ENCODE results near the gene NAALADL2.
"Not testable (repeated sequence)": the region's sequence is repeated elsewhere in the genome, so short reads cannot be mapped to it uniquely, and the experiment has no call there.

NAALADL2 gene

DNA sequence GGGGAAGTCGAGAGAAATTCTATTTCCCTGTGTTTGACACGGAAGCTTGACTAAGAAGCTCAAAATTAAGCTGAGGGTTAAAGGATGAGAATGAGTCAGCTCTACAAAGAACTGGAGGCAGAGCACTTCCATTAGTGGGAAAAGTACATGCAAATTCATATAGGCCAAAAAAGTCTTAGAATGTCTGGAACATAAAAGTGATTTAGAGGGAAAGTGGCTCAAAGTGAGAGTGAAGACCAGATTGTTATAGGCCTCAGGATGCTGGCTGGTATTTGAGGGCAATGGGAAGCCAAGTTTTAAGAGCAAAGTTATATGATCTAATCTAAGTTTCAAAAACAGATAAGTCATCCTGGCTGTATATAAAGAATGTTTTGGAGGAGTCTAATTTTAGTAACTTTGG is 857.3 kb downstream of the NAALADL2 start:
- in situ Hi-C loops (cut with MboI; ENCODE audit: low sequenced_read_pairs): no loop called here

DNA sequence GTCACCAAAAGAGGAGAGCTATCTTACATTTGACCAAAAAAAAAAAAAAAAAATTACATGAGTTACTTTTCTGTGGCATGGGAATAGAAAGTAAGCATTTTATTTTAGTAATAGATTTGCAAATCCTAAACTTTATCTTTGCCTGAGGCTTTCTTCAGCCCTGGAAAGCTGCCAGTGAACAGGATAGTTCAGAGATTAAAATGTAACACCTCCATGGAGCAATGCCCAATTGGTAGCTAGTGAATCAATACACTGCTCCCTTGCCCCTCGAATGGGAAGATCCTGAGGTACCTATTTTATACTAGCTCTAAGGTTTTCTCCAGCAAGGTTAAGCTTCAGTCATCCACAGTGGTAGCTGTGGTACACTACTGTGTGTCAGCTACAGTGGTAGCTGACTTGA is 867.1 kb downstream of the NAALADL2 start:
- in situ Hi-C loops (cut with MboI; ENCODE audit: low sequenced_read_pairs): no loop called here

DNA sequence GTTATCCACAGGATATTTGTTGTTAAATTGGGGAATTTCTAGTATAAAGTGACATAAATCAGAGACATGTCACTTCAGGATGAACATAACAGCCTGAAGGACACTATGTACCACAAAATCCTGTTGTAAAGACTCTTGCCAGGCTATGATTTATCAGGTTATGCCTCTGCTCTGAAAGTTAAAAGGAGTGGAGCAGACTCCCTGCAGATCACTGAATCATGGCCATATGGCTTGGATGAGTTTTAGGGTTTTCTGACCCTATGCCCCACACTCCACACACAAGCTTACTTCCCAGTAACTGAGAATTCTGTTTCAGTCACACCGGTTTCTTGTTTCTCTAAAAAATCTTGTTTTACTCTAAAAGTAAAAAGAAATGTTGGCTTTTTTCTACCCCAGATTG is 869.4 kb downstream of the NAALADL2 start:
- in situ Hi-C loops (cut with MboI; ENCODE audit: low sequenced_read_pairs): no loop called here

DNA sequence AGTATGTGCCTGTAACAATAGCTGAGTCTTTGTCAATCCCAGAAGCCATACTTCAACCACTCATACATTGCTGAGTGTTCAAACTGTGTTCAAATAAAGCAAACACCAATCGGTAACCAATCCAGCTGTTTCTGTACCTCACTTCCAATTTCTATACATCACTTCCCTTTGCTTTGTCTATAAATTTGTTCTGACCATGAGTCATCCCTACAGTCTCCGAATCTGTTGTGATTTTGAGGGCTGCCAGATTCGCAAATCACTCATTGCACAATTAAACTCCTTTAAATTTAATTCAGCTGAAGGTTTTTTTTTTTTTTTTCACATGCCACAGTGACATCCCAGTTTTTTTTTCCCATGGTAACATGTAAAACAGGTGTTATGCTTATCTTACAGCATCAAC is 870.3 kb downstream of the NAALADL2 start:
- in situ Hi-C loops (cut with MboI; ENCODE audit: low sequenced_read_pairs): no loop called here

DNA sequence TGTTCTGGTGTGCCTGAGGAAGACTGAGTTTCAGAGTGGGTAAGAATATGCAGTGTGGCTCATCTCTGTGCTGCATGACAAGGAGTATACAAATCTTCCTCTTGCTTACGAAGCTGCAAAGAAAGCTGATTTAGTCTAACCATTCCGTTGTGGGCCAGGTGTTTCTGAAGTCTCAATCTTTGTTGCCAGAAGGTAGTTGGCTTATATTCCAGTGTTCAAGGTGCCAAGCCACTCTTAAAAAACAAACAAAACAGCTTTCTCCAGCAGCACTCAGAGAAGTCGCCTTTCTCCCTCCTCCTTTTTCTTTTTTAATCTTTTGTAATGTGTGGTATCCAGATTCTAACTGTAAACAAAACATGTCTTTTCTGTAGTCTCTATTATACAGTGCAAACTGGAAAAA is 872.4 kb downstream of the NAALADL2 start:
- in situ Hi-C loops (cut with MboI; ENCODE audit: low sequenced_read_pairs): no loop called here

DNA sequence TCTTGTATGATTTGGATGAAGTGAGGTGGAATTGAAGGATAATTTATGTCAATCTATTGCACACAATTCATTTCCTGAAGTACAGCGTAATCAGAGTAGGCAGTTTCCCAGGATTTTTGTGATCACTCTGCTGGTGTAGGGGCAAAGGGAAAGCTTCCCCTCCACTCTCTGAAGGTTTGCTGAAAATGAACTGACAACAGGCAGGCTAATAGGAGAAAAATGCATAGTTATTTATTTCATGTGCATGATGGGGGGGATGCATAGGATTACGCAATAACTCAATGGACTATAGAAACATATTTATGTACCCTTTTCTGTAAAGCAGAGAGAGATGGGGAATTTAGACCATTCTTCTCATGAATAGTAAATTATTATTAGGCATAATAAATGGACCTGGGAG is 872.9 kb downstream of the NAALADL2 start:
- in situ Hi-C loops (cut with MboI; ENCODE audit: low sequenced_read_pairs): no loop called here

DNA sequence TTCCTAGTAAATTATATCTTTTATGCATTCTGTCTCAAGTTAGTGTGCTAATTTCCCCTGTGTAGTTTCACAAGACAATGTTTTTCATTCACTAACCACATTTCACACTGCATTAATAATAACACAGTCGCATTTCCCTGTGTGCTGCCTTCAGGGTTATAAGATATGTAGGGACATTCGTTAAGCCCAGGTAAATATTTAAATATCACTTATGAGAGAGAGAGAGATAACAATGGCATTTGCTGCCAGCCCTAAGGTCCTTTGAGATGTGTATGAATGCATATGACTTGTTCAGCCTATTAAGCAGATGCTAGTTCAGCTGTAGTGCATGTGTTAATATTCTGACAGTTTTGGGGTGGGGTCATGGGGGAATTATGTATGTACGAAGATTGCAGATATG is 876.7 kb downstream of the NAALADL2 start:
- in situ Hi-C loops (cut with MboI; ENCODE audit: low sequenced_read_pairs): no loop called here

DNA sequence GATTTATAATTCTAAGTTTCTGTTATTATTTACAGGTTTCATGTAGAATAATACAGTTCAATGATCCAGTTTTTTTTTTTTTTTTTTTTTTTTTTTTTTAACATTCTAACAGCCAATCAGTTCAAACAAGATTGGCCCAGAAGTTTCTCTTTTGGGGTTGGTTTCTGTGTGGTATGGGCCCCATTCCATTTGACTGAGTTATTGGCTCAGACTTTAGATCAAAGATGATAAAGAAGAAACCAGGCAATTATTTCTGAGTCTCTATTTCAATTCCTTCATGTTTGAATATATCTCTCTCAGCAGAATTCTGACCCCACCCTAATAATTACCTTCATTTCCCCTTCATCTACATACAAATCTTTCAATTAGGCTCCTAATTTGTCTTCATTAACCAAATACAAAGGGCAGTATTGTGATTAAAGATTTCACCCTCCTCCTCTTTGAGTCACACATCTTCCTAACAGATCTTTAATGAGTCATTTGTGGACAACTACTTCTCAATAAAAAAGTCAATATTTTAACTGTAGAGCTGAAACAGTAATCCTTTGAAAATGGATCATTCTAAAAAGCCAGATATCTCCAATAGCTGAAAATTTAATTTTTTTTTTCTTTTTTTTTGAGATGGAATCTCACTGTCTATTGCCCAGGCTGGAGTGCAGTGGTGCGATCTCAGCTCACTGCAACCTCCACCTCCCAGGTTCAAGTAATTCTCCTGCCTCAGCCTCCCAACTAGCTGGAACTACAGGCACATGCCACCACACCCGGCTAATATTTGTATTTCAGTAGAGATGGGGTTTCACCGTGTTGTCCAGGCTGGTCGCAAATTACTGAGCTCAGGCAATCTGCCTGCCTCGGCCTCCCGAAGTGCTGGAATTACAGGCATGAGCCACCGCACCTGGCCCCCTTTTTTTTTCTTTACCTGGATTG is 878.8 kb downstream of the NAALADL2 start:
- in situ Hi-C loops (cut with MboI; ENCODE audit: low sequenced_read_pairs): no loop called here

DNA sequence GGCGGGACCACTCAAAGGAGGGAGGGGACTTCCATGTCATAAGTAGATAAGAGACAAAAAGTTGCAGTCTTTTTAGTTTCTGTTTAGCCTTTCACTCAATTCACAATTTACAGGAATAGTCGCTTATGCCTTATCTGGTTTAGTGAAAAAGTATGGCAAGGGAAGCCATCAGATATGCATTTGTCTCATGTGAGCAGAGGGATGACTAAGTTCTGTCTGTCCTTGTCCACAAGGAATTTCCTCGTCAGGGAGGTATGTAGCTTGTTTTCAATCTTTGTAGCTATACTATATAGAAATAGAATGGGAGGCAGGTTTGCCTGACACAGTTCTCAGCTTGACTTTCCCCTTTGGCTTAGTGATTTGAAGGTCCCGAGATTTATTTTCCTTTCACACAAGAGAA is 882.8 kb downstream of the NAALADL2 start:
- in situ Hi-C loops (cut with MboI; ENCODE audit: low sequenced_read_pairs): no loop called here

DNA sequence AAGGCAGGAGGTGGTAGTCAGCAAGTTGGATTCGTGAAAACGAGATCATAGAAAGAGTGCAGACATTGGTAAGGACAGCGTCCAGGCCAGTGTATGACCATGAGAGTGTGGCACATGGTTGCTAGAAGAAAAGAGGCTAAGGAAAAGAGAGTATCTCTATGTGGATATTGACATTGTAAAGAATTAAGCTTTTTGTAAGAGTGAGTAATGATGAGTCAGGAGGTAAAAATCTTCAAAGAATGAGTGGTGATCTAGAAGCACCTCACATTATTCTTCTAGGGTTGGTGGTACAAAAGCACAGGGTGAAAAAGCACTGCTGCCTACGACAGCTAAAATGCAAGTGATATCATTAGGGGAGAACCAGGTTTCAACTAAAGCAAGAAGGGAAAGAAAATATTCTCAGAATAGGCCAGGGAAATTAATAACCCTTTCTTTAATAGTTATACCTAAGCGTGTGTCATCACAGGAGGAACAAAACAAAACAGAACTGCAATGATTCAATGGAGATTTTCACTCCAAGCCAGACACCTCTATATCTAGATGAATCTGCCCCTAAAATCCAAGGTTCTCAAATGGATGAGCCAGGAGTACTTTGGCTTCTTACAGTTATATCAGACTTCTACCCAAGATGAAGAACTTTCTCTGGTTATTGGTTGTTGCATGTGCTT is 884.7 kb downstream of the NAALADL2 start:
- in situ Hi-C loops (cut with MboI; ENCODE audit: low sequenced_read_pairs): no loop called here

DNA sequence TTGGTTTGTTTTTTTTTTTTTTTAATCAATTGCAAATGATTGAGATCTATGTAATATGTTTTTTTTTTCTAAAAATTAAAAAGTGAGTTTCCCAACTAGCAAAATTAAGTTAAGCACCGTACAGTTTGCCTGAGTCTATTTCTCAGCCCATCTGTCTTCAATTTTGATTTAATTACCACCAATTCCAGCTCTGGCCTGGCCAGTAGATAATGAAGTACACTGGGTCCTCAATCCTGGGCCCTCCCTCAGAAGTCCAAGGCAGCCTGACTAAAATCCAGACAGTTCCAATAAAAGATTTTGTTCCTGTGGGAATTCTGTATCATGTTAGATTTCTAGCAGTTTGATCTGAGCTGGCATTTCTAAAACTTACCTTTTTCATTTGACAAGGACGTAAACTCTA is 887.2 kb downstream of the NAALADL2 start:
- in situ Hi-C loops (cut with MboI; ENCODE audit: low sequenced_read_pairs): no loop called here

DNA sequence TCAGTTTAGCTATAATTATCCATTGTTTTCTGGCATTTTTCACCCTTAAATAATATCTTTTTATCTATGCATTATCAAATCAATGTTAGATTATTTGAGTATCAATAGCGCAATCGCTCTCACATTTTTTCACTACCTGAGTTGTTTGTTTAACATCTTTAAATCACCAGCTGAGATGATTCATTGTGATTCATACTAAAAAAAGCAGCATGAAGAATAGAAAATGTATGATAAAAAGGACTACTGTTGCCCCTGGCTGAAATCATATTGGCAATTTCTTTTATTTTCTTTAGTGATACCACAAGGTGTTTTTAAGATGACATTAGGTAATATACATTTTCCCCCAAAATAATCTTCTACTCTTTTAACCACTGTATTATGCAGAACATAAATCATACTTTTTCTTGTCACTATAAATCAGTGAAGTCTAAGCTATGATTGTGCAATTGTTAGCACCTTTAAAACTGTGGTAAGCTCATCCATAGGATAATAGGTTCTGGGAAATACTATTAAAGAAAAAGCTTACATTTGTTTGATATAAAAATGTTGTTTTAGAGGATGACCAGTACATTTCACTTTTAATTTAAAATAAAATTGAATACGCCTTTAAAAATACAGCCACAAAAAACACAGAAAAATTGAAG is 889.1 kb downstream of the NAALADL2 start:
- in situ Hi-C loops (cut with MboI; ENCODE audit: low sequenced_read_pairs): no loop called here

DNA sequence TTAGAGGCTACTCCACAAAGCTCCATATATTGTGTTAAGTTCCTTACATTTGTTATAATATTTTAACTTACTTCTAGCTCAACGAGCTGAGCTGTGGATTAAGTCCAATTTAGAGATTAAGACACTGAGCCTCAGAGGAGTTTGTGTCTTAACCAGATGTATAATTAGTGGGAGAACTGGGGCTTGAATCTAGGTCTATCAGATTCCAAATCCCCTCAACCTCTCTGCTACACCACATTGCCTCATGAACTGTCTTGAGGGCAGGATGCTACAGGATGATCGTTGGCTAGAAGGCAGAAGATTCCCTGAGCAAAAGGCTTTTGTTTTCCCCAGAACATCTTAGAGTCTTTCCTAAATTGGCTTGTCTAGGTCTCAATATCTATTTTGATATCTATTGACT is 890.8 kb downstream of the NAALADL2 start:
- in situ Hi-C loops (cut with MboI; ENCODE audit: low sequenced_read_pairs): no loop called here

DNA sequence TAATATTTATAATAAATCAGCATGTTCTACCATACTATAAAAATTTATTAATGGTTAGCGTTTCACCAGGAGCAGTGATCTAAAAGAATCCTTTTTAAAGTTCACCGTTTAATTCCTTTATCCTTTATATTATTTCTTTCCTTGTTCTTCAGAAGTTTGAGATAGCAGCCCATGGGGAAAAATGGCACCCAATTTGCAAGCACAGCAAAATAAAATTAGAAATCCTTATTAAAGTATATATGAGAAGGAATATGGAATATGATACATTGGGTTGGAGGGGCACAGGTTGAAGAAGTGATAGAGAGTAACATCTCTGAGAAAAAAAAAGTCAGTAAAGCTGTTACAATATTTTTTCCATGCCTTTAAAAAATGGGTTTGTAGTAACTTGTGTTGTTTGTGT is 892.0 kb downstream of the NAALADL2 start:
- in situ Hi-C loops (cut with MboI; ENCODE audit: low sequenced_read_pairs): no loop called here

DNA sequence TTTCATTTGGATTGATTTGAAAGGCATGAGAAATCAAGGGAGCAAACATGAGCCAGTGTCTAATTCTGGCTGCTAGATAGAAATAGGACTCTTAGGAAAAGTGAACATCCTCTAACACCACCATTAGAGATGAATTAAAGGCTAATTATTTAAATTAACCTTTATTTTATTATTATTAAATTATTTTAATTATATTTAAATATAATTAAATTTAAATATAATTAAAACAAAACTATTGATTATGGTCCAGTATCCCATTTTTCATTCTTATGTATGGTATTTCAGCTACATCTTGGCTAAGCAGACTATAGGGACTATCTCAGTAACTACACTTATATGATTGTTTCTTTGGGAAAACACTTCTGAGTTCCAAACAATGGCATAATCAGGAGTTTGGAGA is 904.8 kb downstream of the NAALADL2 start:
- in situ Hi-C loops (cut with MboI; ENCODE audit: low sequenced_read_pairs): no loop called here

DNA sequence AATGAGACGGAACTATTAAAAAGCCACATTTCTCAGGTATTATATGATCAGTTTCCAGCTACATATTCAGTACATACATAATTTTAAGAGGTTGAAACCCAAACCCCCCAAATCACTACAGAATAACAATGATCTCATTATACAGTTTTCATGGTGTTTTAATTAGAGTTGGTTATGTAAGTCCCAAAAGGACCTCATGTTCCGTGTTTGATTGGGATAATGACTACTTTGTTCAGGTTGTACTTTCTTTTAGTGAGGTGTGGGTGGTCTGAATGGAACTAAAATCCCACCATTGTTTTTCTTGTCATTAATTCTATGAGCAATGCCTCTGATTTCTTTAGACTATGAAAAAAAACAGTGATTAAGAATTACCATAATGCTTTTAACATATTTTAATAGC is 905.6 kb downstream of the NAALADL2 start:
- in situ Hi-C loops (cut with MboI; ENCODE audit: low sequenced_read_pairs): no loop called here

DNA sequence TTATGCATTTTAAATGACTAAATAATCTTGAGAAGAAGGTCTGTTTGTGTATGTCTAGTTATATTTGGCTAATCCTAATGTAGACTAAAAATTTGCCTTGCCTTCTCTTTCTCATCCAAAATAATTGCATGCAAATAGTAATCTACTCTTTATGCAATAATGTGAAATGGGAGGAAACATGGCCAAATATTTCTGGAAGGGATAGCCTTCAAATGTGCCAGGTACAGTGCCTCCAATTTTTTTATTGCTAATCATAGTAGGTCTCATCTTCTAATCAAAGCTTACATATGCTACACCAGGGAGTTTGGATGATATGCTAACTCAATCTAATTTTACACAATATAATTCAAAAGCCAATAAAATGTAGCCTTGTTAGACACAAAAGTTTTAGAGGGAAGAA is 911.3 kb downstream of the NAALADL2 start:
- in situ Hi-C loops (cut with MboI; ENCODE audit: low sequenced_read_pairs): no loop called here

DNA sequence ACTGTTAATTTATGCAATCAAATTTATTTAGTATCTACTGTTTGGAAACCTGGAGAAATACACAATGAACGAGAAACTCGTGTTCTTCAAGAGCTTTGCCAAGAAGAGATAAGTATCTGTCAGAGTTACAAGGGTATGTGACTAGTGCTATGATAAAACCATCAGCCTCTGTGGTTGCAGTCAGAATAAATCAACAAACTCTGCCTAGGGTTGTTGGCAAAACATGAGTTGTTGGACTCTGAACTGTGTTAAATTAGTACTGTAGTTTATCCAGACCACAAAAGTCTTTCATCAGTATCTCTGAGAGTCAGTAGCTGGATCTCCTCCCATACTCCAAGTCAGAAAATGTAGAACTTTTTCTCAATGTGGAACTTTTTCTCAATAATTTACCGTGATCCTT is 918.4 kb downstream of the NAALADL2 start:
- in situ Hi-C loops (cut with MboI; ENCODE audit: low sequenced_read_pairs): no loop called here

DNA sequence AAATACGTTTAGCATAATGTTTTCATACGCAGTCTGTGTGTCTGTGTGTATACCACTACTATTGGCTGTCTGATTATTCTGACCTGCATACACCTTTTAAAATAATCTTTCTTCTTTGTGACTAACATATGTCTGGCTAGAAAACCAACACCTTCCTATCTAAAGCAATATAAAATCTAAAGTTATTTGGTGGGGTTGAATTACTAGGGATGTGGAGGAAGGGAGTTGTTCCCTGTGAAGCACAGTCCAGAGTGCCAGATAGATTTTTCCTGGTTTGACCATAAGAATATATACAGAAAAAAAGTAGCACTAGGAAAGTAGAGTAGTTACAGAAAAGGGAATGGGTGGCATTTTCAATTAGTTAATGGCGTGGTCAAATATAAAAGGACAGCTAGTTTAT is 918.8 kb downstream of the NAALADL2 start:
- in situ Hi-C loops (cut with MboI; ENCODE audit: low sequenced_read_pairs): no loop called here

DNA sequence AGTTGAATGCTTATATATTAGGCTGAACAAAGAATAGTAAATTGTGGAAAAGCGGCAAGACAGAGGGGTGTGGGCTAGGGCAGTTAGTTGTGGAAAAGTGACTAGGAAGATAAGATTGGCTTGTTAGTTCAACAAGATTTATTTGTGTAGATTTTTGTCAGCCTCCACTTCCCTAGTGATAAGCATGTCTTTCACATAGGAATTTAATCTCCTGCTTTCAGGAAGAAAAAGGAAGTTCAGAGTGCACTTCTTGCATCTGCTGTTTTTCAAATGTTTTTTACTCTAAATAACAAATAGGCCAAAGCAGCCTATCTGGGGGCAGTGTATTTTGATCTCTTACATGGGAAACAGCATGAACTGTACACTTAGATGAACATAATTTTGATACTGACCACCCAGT is 919.9 kb downstream of the NAALADL2 start:
- in situ Hi-C loops (cut with MboI; ENCODE audit: low sequenced_read_pairs): no loop called here

DNA sequence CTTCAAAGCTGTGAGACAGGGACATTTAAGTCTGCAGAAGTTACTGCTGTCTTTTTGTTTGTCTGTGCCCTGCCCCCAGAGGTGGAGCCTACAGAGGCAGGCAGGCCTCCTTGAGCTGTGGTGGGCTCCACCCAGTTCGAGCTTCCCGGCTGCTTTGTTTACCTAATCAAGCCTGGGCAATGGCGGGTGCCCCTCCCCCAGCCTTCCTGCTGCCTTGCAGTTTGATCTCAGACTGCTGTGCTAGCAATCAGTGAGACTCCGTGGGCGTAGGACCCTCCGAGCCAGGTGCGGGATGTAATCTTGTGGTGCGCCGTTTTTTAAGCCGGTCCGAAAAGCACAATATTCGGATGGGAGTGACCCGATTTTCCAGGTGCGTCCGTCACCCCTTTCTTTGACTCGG is 928.0 kb downstream of the NAALADL2 start:
- in situ Hi-C loops (cut with MboI; ENCODE audit: low sequenced_read_pairs): not testable (repeated sequence)

DNA sequence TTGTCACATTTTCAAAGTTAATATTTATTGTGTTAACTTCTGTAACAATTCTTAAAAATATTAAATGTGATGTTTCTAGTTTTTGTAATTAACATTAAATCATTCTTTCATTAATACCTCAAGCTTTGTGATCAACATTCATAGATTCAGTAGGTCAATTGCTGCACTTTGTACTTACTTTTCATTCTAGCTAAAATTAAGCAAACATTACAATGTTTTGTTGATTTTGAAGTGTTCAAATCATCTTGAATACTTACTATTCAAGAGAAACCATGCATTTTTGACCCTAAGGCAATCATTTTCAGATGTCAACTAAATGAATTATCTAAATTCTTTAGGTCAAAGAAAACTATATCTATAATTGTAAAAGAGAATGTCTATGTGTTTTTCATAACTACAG is 933.1 kb downstream of the NAALADL2 start:
- in situ Hi-C loops (cut with MboI; ENCODE audit: low sequenced_read_pairs): no loop called here

Measured in HL-60/S4 treated with phorbol 12-myristate 13-acetate at 8.2 ng/mL for 4 days and 3 days (cell line).